Neural cell (in vitro differentiated cells): ENCODE measurements around the gene MYL12A. TPM values are rescaled to one million over a fixed set of nuclear protein-coding genes. Genes with fewer than 3 reads are reported as not detected.

ENCODE experiments used
- H2AFZ ChIP-seq: fragments of 200-600, 300-800 bp; sonication (generic), shearing (Covaris generic); 2 replicates; pipeline ENCODE4 v1.6.0; 2014; ENCODE audit warnings: low read depth, mild to moderate bottlenecking, antibody characterized with exemption, low read length, moderate library complexity
- H3F3A ChIP-seq: fragments of 200-600 bp; shearing (Covaris generic); 2 replicates; pipeline ENCODE4 v1.6.1; 2016; ENCODE audit warnings: mild to moderate bottlenecking, moderate library complexity, mixed read lengths, antibody characterized with exemption, low read length; ENCODE audit not compliant: insufficient read depth, poor library complexity, severe bottlenecking
- H3K27ac ChIP-seq: fragments of 200-600, 300-800 bp; sonication (generic), shearing (Covaris generic); 2 replicates; pipeline ENCODE4 v1.5.1; 2014; ENCODE audit warnings: mild to moderate bottlenecking, low read length, moderate library complexity
- H3K27me3 ChIP-seq: fragments of 300-800, 200-600 bp; sonication (generic), shearing (Covaris generic); 2 replicates; pipeline ENCODE4 v1.6.0; 2014; ENCODE audit warnings: mild to moderate bottlenecking, low read depth, low read length, moderate library complexity; ENCODE audit not compliant: insufficient read depth
- H3K36me3 ChIP-seq: fragments of 300-800, 200-600 bp; sonication (generic), shearing (Covaris generic); 2 replicates; pipeline ENCODE4 v1.5.1; 2014; ENCODE audit warnings: mild to moderate bottlenecking, antibody characterized with exemption, low read length, moderate library complexity; ENCODE audit not compliant: insufficient read depth
- H3K4me2 ChIP-seq: fragments of 300-800, 200-600 bp; sonication (generic), shearing (Covaris generic); 2 replicates; pipeline ENCODE4 v1.6.0; 2014; ENCODE audit warnings: mild to moderate bottlenecking, low read length
- H3K4me3 ChIP-seq: fragments of 300-800, 200-600 bp; sonication (generic), shearing (Covaris generic); 2 replicates; pipeline ENCODE4 v1.5.1; 2014; ENCODE audit warnings: mild to moderate bottlenecking, low read length, moderate library complexity
- H3K79me2 ChIP-seq: fragments of 200-600 bp; shearing (Covaris generic); replicated peaks from 2 replicates; pipeline ENCODE4 v1.6.0; 2014; ENCODE audit warnings: mild to moderate bottlenecking, low read length, moderate library complexity; ENCODE audit not compliant: insufficient read depth
- H3K9ac ChIP-seq: fragments of 300-800, 200-600 bp; sonication (generic), shearing (Covaris generic); 2 replicates; pipeline ENCODE4 v1.6.1; 2016; ENCODE audit warnings: mild to moderate bottlenecking, low read length, mixed read lengths
- H3K9me2 ChIP-seq: fragments of 200-600 bp; shearing (Covaris generic); 2 replicates; pipeline ENCODE4 v1.6.1; 2016; ENCODE audit warnings: mild to moderate bottlenecking, low read length, mixed read lengths; ENCODE audit not compliant: insufficient read depth
- H3K9me3 ChIP-seq: fragments of 200-600, 300-800 bp; sonication (generic), shearing (Covaris generic); 2 replicates; pipeline ENCODE4 v1.6.1; 2016; ENCODE audit warnings: mild to moderate bottlenecking, mixed run types, low read length, moderate library complexity, mixed read lengths
- H4K20me1 ChIP-seq: fragments of 200-600 bp; shearing (Covaris generic); 2 replicates; pipeline ENCODE4 v1.6.1; 2016; ENCODE audit warnings: mild to moderate bottlenecking, mixed run types; ENCODE audit not compliant: insufficient read depth
- EP300 ChIP-seq: fragments of 450-650 bp; conservative IDR thresholded peaks from 2 replicates; pipeline ENCODE4 v1.6.1; 2014; ENCODE audit warnings: antibody characterized with exemption, mild to moderate bottlenecking, moderate library complexity; ENCODE audit not compliant: poor library complexity, severe bottlenecking
- EZH2 ChIP-seq: fragments of 200-600, 300-800 bp; shearing (Covaris generic), sonication (generic); IDR thresholded peaks from 2 replicates; pipeline ENCODE4 v1.6.1; 2014; ENCODE audit warnings: antibody characterized with exemption, low read length, borderline replicate concordance, mild to moderate bottlenecking; ENCODE audit not compliant: insufficient read depth, poor library complexity, severe bottlenecking
- MXI1 ChIP-seq: fragments of 450-650 bp; conservative IDR thresholded peaks from 2 replicates; pipeline ENCODE4 v1.6.1; 2014; ENCODE audit warnings: antibody characterized with exemption, mild to moderate bottlenecking; ENCODE audit not compliant: poor library complexity, severe bottlenecking
- POLR2AphosphoS5 ChIP-seq: IDR thresholded peaks from 2 replicates; pipeline ENCODE4 v1.6.1; 2012
- RAD21 ChIP-seq: fragments of 450-650 bp; conservative IDR thresholded peaks from 2 replicates; pipeline ENCODE4 v1.6.1; 2014; ENCODE audit warnings: antibody characterized with exemption, mild to moderate bottlenecking, moderate library complexity
- SMC3 ChIP-seq: fragments of 450-650 bp; conservative IDR thresholded peaks from 2 replicates; pipeline ENCODE4 v1.6.1; 2014; ENCODE audit warnings: antibody characterized with exemption, mild to moderate bottlenecking, moderate library complexity; ENCODE audit not compliant: poor library complexity
- TAF1 ChIP-seq: IDR thresholded peaks from 2 replicates; pipeline ENCODE4 v1.6.1; 2012; ENCODE audit warnings: low read depth
- polyA plus RNA-seq: library from polyadenylated mRNA; depleted of rRNA; stranded (reverse); fragments of >200 nt; gene quantifications from 2 replicates; pipeline ENCODE4 v1.2.3, GENCODE V29; 2014
- TF ChIP-seq, protein P1 (sequence below): IDR thresholded peaks from 2 replicates; pipeline ENCODE4 v1.6.1; 2012; ENCODE audit warnings: borderline replicate concordance
- TF ChIP-seq, protein P2 (sequence below): fragments of 450-650 bp; IDR thresholded peaks from 2 replicates; pipeline ENCODE4 v1.5.1; 2014; ENCODE audit warnings: antibody characterized with exemption, mild to moderate bottlenecking, moderate library complexity; ENCODE audit not compliant: poor library complexity, severe bottlenecking

The MYL12A gene
- polyA plus RNA-seq, 1 donor from 2014 or later = 62.7 TPM

DNA sequence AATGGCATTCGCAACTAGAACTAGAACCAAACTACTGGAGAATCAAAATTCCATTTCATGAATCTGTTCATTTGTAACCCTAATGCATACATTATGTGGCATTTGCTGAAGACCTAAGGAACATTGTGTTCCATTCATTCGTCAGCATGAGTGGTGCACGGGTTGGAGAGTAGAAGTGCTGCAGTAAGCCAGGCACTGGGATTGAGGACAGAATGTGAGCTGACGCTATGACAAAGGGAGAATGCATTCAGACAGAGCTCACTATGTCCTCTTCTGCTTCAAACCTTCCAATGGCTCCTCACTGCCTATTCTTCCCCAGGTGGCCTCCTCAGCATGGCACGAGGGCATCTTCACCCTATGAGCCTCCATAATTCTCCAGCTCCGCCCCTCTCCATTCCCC lies 21.6 kb upstream of the MYL12A start:
- H3K9ac ChIP-seq = no peak overlapping the region
- H3K79me2 ChIP-seq = no peaks in the 10 kb centered on the region
- H3K4me3 ChIP-seq = no peak overlapping the region
- no peaks in the 10 kb centered on the region for H3K27me3 ChIP-seq
- no peaks in the 10 kb centered on the region for H3K36me3 ChIP-seq
- no peaks in the 10 kb centered on the region for H3K9me2 ChIP-seq
- no peaks in the 10 kb centered on the region for H3F3A ChIP-seq
- H3K27ac ChIP-seq = no peak overlapping the region
- H3K4me2 ChIP-seq = no peak overlapping the region
- H2AFZ ChIP-seq = no peak overlapping the region
- no peaks in the 10 kb centered on the region for H3K9me3 ChIP-seq
- no peaks in the 10 kb centered on the region for H4K20me1 ChIP-seq
- no peak for TF ChIP-seq RAD21
- TF ChIP-seq, protein P1, sequence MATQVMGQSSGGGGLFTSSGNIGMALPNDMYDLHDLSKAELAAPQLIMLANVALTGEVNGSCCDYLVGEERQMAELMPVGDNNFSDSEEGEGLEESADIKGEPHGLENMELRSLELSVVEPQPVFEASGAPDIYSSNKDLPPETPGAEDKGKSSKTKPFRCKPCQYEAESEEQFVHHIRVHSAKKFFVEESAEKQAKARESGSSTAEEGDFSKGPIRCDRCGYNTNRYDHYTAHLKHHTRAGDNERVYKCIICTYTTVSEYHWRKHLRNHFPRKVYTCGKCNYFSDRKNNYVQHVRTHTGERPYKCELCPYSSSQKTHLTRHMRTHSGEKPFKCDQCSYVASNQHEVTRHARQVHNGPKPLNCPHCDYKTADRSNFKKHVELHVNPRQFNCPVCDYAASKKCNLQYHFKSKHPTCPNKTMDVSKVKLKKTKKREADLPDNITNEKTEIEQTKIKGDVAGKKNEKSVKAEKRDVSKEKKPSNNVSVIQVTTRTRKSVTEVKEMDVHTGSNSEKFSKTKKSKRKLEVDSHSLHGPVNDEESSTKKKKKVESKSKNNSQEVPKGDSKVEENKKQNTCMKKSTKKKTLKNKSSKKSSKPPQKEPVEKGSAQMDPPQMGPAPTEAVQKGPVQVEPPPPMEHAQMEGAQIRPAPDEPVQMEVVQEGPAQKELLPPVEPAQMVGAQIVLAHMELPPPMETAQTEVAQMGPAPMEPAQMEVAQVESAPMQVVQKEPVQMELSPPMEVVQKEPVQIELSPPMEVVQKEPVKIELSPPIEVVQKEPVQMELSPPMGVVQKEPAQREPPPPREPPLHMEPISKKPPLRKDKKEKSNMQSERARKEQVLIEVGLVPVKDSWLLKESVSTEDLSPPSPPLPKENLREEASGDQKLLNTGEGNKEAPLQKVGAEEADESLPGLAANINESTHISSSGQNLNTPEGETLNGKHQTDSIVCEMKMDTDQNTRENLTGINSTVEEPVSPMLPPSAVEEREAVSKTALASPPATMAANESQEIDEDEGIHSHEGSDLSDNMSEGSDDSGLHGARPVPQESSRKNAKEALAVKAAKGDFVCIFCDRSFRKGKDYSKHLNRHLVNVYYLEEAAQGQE = no peak
- no peak for TF ChIP-seq TAF1
- TF ChIP-seq POLR2AphosphoS5 = no peak
- TF ChIP-seq EZH2 = no peak
- TF ChIP-seq, protein P2, sequence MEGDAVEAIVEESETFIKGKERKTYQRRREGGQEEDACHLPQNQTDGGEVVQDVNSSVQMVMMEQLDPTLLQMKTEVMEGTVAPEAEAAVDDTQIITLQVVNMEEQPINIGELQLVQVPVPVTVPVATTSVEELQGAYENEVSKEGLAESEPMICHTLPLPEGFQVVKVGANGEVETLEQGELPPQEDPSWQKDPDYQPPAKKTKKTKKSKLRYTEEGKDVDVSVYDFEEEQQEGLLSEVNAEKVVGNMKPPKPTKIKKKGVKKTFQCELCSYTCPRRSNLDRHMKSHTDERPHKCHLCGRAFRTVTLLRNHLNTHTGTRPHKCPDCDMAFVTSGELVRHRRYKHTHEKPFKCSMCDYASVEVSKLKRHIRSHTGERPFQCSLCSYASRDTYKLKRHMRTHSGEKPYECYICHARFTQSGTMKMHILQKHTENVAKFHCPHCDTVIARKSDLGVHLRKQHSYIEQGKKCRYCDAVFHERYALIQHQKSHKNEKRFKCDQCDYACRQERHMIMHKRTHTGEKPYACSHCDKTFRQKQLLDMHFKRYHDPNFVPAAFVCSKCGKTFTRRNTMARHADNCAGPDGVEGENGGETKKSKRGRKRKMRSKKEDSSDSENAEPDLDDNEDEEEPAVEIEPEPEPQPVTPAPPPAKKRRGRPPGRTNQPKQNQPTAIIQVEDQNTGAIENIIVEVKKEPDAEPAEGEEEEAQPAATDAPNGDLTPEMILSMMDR = no peak
- no peak for TF ChIP-seq MXI1
- TF ChIP-seq EP300 = no peak
- TF ChIP-seq SMC3 = no peak

DNA sequence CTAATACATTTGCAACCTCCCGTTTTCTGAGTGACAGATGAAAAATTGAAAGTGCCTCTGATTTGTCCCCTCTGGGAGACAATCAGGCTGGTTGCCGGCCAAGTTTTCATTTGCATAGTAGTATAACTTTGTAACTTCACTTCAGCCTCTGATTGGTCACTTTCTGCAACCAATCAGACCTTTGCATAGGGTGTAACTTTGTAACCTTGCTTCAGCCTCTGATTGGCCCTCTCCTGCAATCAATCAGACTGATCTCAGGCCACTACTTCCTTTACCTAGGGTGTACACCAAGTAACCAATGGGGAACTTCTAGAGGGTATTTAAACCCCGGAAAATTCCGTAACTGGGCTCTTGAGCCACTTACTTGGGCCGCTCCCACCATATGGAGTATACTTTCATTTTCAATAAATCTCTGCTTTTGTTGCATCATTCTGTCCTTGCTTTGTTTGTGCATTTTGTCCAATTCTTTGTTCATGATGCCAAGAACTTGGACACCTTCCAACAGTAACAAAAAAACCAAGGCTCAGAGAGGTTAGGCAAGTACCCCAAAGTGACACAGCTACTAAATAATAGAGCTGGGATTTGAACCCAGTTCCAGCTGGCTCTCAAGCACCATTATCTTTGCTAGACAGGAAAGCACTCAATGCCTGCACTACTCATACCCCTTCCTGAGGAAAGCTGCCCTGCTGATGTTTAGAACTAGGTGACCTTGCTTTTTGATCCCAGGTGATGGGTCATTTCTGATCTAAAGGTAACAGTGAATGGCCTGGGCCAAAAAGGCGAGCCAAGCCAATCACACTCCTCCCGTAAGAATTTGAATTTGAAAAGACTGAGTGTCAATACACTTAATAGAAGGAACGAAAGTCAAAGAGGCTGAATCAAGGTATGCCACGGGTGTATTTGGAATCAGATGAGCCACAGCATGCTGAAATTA lies 16.9 kb upstream of the MYL12A start:
- H3F3A ChIP-seq = no peaks in the 10 kb centered on the region
- no peak overlapping the region for H2AFZ ChIP-seq
- H3K27ac ChIP-seq = no peak overlapping the region
- no peak for TF ChIP-seq SMC3
- no peak for TF ChIP-seq POLR2AphosphoS5
- no peak for TF ChIP-seq MXI1
- TF ChIP-seq, protein P2 = no peak
- no peak for TF ChIP-seq EP300
- TF ChIP-seq RAD21 = no peak
- no peak for TF ChIP-seq TAF1
- TF ChIP-seq EZH2 = no peak
- TF ChIP-seq, protein P1 = no peak
- H3K4me2 ChIP-seq = no peak overlapping the region
- H3K27me3 ChIP-seq = no peaks in the 10 kb centered on the region
- H4K20me1 ChIP-seq = no peaks in the 10 kb centered on the region
- no peak overlapping the region for H3K4me3 ChIP-seq
- H3K36me3 ChIP-seq = no peaks in the 10 kb centered on the region
- no peaks in the 10 kb centered on the region for H3K9me3 ChIP-seq
- no peaks in the 10 kb centered on the region for H3K79me2 ChIP-seq
- no peaks in the 10 kb centered on the region for H3K9me2 ChIP-seq
- H3K9ac ChIP-seq = no peak overlapping the region
